Activated naive CD4-positive, alpha-beta T cell treated with anti-CD3 and anti-CD28 coated beads, Interleukin-2, amount 50 U/mL, for 72 hours (primary cell): ENCODE data around the gene MBNL1. TPM values are rescaled to one million over a fixed set of nuclear protein-coding genes. Genes with fewer than 3 reads are reported as not detected.
"Not testable (repeated sequence)": the region's sequence is repeated elsewhere in the genome, so short reads cannot be mapped to it uniquely, and the experiment has no call there.

ENCODE experiments used
- ATAC-seq, 2 donors: fragments of 150-1000 bp; cut with Tn5 transposase; 2 replicates each; pipeline ENCODE4 v1.10.0; 2021; ENCODE audit warnings: mild to moderate bottlenecking in 2 of 2, moderate library complexity in 2 of 2
- DNase-seq, 2 donors: peaks; one replicate each; pipeline ENCODE4 v3.0.0; 2021 to 2022; ENCODE audit warnings: low spot score in 2 of 2
- H3K27ac Mint-ChIP-seq, 2 donors: one replicate each; pipeline ENCODE4 v1.8.0; 2022; ENCODE audit warnings: mild to moderate bottlenecking in 2 of 2, mixed read lengths in 2 of 2
- H3K36me3 Mint-ChIP-seq, 2 donors: one replicate each; pipeline ENCODE4 v1.8.0; 2022; ENCODE audit warnings: mixed read lengths in 2 of 2
- H3K9me3 Mint-ChIP-seq, 2 donors: one replicate each; pipeline ENCODE4 v1.8.0; 2022; ENCODE audit warnings: mixed read lengths in 2 of 2
- total RNA-seq, 2 donors: library from RNA; stranded (reverse); gene quantifications; one replicate each; pipeline ENCODE4 v1.2.3, GENCODE V29; 2022

The MBNL1 gene
- total RNA-seq, 2 donors from 2014 or later: 406 to 425 TPM

- no peak for ATAC-seq
- no peaks in the 10 kb centered on the region for H3K9me3 Mint-ChIP-seq
- peak overlapping the region in 1 of 2 donors; percentile 60 for H3K27ac Mint-ChIP-seq
- DNase-seq: no peak
- H3K36me3 Mint-ChIP-seq: peaks cover 10 to 54% of the 10 kb centered on the region in 2 donors
Observed at GRCh38 chr3:152396867-152397266, 128.1 kb downstream of the MBNL1 start.

- peak overlapping the region in 1 of 2 donors; percentile 60 for H3K27ac Mint-ChIP-seq
- ATAC-seq, H3K9me3 Mint-ChIP-seq, DNase-seq: not testable (repeated sequence)
- H3K36me3 Mint-ChIP-seq: peaks cover 10 to 54% of the 10 kb centered on the region in 2 donors
Observed at GRCh38 chr3:152397348-152397747, 128.6 kb downstream of the MBNL1 start.

DNA sequence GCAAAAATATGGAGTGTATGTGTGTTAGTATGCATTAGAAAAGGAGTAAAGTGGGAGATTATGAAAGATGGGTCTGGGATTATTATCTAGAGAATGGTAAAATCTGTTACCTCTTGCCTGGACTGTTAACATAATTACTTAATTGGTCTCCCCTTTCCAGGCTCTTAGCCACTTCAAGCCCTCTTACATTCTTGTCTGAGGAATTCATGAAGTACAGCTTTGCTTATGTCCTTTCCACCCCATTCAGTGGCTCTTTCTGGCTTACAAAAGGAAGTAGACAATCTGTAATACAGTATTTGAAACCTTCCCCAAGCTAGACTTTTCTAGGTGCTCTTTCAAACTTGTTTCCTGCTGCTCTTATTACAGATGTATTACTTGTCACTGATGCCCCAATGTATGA, 129.8 kb downstream of the MBNL1 start:
- ATAC-seq (no peak), DNase-seq (no peak)
- H3K27ac Mint-ChIP-seq: peak overlapping the region; percentile 65 to 90
- H3K36me3 Mint-ChIP-seq: peaks cover 10 to 49% of the 10 kb centered on the region in 2 donors
- H3K9me3 Mint-ChIP-seq: no peaks in the 10 kb centered on the region

- peaks cover 10 to 45% of the 10 kb centered on the region in 2 donors for H3K36me3 Mint-ChIP-seq
- peak overlapping the region; percentile 65 to 90 for H3K27ac Mint-ChIP-seq
- peak in 1 of 2 donors; percentile 43 for ATAC-seq
- H3K9me3 Mint-ChIP-seq: no peaks in the 10 kb centered on the region
- DNase-seq: no peak
Observed at GRCh38 chr3:152399374-152399773, 130.6 kb downstream of the MBNL1 start.

DNA sequence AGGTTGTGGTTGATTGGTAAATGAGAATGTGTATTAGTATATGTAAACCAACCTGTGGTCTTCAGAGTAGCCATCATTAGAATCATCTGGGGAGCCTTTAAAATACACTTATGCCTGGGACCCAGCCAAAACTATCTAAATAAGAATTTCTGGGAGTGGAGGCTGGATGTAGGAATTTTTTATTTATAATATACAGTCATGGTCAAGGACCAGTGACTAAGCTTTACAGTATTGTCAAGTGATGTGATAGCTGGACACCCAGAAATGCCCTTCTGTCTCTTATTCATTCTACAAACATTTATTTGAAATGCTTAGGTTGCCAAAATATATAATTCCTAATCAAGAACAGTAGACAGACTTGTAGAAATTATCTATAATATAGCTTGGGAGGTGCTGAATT, 132.2 kb downstream of the MBNL1 start:
- peaks cover 6 to 38% of the 10 kb centered on the region in 2 donors for H3K36me3 Mint-ChIP-seq
- no peak for ATAC-seq
- H3K27ac Mint-ChIP-seq: peak overlapping the region in 1 of 2 donors; percentile 93

DNA sequence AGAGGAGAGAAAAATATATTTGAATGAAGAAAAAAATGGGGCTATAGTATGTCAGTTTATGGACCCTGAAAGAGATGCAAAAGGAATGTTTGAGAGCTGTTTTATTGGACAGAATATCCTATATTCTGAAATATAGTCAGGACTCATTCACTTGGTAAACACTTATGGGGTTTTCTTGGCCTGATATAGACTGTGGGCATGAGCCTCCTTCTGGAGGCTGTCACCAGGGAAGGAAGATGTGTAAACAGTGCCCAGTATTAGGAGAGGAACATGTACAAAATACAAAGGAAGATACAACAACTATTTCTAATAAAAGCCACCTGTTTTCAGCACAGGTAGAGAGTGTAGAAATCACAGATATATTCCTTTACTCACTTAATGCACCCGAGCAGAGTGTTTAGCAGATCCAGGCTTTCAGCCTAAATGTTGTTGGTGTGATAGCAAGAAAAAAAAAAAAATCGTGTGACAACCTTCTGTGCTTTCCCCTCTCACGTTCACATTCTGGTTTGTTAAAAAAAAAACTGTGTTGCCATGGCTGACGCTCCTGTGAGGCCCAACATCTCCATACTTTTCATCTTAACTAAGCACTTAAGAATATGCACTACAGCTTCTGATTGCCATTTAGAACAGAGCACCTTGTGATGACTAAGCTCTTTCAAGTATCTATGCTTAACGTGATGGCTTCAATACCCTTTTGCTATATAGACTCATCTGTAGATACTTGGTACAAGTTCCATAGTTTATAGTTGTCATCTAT, 134.1 kb downstream of the MBNL1 start:
- DNase-seq (no peak), ATAC-seq (peak; percentile 89 to 90)
- H3K27ac Mint-ChIP-seq: peak overlapping the region; percentile 79 to 93
- H3K36me3 Mint-ChIP-seq: peaks cover 0 to 36% of the 10 kb centered on the region in 2 donors
- no peaks in the 10 kb centered on the region for H3K9me3 Mint-ChIP-seq

More for the DNA sequence above, 132.2 kb downstream of the MBNL1 start:
- no peaks in the 10 kb centered on the region for H3K9me3 Mint-ChIP-seq
- no peak for DNase-seq

DNA sequence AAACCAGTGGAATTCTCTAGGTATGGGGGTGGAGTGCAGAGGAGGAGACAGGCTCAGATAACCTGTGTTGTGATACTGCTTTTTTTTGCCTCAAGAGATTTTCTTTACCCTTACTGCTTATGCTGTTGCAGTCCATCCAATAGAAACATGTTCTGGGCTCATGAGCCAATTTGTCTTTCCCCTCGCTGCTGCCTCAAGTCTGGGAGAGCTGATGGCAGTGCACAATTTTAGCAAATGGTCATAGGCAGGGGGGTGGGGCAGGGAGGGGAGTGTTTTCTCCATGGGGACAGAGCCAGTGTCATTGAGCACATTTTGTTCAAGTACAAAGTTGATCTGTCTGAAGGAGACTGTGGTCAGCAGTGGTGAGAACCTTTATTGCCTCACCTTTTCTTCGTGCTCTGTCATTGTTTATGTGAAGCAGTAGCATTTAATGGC, 134.9 kb downstream of the MBNL1 start:
- DNase-seq (no peak), ATAC-seq (no peak)
- peaks cover 0 to 36% of the 10 kb centered on the region in 2 donors for H3K36me3 Mint-ChIP-seq

DNA sequence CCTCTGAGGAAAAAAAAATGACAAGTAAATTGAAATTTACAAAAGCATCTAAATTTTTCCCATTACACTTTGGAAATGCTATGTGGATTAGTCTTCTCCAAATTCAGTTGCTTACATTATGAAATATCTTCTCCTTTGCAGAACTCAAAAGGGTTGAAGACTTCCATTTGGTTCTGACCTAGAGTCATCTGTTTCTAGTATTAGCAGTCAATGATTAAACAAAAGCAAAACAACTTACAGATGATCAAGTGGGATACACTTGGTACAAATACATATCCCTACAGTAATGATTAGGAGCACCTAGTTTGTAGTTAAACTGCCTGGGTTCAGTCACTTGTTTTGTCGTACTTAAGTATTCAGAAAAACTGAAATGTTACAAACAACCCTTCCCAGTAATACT, 136.2 kb downstream of the MBNL1 start:
- Mint-ChIP-seq H3K9me3 (no peaks in the 10 kb centered on the region), H3K27ac (no peak overlapping the region), H3K36me3 (peaks cover 0 to 28% of the 10 kb centered on the region in 2 donors)
- DNase-seq (no peak), ATAC-seq (no peak)

More for the DNA sequence above, 134.9 kb downstream of the MBNL1 start:
- no peaks in the 10 kb centered on the region for H3K9me3 Mint-ChIP-seq
- H3K27ac Mint-ChIP-seq: peak overlapping the region; percentile 79 to 91

- H3K36me3 Mint-ChIP-seq: peaks cover 0 to 27% of the 10 kb centered on the region in 2 donors
- ATAC-seq: no peak
- no peaks in the 10 kb centered on the region for H3K9me3 Mint-ChIP-seq
- H3K27ac Mint-ChIP-seq: peak overlapping the region in 1 of 2 donors; percentile 29
- DNase-seq: no peak
Observed at GRCh38 chr3:152405915-152406802, 137.4 kb downstream of the MBNL1 start.

GRCh38 chr3:152413240-152413639, 144.5 kb downstream of the MBNL1 start:
- Mint-ChIP-seq H3K9me3 (peaks cover 0 to 3% of the 10 kb centered on the region in 2 donors), H3K27ac (peak overlapping the region; percentile 5 to 68), H3K36me3 (peaks cover 17 to 48% of the 10 kb centered on the region in 2 donors)
- ATAC-seq: no peak
- no peak for DNase-seq

DNA sequence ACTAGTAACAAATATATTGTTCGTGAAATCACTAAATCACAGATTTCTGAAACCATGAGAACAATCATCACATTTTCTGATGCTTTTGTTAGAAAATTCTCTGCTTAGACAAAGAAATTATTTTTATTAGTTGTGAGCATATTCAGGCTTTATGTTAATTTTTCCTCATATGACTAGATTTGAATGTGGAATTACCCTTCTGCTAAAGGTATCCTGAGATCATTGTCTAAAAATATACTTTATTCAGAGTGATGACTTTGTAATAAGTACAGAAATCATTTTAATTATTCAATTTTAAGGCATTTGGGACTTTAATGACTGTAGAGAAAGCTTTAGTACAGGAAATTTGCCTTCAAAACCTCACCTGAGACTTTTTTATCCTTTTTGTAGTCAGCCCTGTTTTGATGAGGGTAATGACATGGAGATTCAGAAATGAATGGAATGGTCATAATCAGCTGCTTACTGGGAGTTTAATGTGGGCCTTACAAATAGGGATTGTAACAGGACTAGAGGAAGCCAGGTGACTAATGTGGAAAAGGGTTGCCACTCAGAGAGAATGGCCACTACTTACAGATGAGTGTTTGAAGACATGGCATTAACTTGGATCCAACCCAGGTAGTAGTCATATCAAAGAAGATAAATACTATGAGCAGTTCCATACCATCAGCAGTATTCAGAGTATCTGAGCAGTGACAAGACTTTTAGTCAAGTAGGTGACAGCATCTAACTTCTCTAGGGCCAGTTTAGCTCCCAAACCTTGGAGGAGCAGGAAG, 148.3 kb downstream of the MBNL1 start:
- peak overlapping the region in 1 of 2 donors; percentile 37 for H3K27ac Mint-ChIP-seq
- ATAC-seq (peak; percentile 28 to 54), DNase-seq (no peak)
- peaks cover 13 to 14% of the 10 kb centered on the region in 2 donors for H3K9me3 Mint-ChIP-seq
- peaks cover 45 to 78% of the 10 kb centered on the region in 2 donors for H3K36me3 Mint-ChIP-seq

DNA sequence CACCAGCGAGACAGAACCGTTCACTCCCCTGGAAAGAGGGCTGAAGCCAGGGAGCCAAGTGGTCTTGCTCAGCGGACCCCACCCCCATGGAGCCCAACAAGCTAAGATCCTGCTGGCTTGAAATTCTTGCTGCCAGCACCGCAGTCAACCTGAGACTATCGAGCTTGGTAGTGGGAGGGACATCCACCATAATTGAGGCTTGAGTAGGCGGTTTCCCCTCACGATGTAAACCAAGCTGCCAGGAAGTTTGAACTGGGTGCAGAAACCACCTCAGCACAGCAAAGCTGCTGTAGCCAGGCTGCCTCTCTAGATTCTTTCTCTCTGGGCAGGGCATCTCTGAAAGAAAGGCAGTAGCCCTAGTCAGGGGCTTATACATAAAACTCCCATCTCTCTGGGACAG, 151.0 kb downstream of the MBNL1 start:
- DNase-seq (peak in 1 of 2 donors; percentile 42), ATAC-seq (peak; percentile 61 to 80)
- H3K27ac Mint-ChIP-seq: peak overlapping the region; percentile 80 to 83
- peaks cover 65 to 94% of the 10 kb centered on the region in 2 donors for H3K36me3 Mint-ChIP-seq
- H3K9me3 Mint-ChIP-seq: peaks cover 32 to 33% of the 10 kb centered on the region in 2 donors

DNA sequence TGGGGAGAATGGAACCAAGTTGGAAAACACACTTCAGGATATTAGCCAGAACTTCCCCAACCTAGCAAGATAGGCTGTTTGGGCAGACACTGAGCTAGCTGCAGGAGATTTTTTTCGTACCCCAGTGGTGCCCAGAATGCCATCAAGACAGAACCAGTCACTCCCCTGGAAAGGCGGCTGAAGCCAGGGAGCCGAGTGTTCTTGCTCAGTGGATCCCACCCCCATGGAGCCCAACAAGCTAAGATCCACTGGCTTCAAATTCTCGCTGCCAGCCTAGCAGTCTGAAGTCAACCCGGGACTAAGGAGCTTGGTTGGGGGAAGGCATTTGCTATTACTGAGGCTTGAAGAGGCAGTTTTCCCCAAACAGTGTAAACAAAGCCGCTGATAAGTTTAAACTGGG, 152.4 kb downstream of the MBNL1 start:
- H3K9me3 Mint-ChIP-seq: peaks cover 32 to 33% of the 10 kb centered on the region in 2 donors
- ATAC-seq (no peak), DNase-seq (no peak)
- peak overlapping the region; percentile 80 to 83 for H3K27ac Mint-ChIP-seq
- peaks cover 61 to 92% of the 10 kb centered on the region in 2 donors for H3K36me3 Mint-ChIP-seq

DNA sequence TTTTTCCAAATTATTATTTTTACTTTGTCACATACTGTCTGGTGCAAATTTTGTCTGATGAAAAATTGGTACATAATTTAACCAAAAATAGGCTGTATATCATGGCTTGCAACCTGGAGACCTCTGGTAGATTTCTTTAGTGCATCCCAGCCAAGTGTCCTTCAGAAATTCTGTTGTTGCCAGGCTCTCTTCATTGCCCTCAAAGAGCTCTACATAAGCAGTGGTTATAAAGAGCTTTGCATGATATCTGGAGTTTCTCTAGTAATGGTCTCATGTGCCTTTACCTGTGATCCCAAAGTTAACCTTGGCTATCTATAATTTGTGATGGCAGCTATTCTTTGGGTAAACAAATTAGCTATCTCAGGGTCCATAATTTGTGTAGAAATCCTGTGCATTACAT, 157.7 kb downstream of the MBNL1 start:
- Mint-ChIP-seq H3K27ac (peak overlapping the region in 1 of 2 donors; percentile 27), H3K36me3 (peaks cover 26 to 59% of the 10 kb centered on the region in 2 donors), H3K9me3 (peaks cover 23% of the 10 kb centered on the region in 2 donors)
- no peak for DNase-seq
- peak in 1 of 2 donors; percentile 27 for ATAC-seq

DNA sequence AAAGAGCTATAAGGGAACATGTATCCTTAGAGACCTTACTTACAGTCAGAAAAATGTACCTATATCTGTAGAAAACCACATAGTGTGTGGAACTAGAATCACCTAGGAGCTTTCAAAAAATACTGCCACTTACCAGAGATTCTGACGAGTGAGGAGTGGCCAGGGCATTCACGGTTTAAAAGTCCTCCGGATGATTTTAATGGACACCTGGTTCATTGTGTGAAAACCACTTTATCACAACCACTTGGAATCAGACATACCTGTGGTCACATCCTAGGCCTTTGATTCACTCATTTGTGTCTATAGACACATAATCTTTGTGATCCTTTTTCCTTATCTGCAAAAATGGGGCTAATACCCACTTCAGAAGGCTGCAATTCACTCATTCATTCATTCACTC, 159.8 kb downstream of the MBNL1 start:
- Mint-ChIP-seq H3K36me3 (peaks cover 7 to 52% of the 10 kb centered on the region in 2 donors), H3K9me3 (peaks cover 6% of the 10 kb centered on the region in 2 donors), H3K27ac (peak overlapping the region; percentile 4 to 34)
- ATAC-seq (peak; percentile 17 to 20), DNase-seq (no peak)
